ENCODE measurements around the gene EGFL8.

GRCh38 chr6:32128751-32129296 is 35.6 kb upstream of the EGFL8 start:
- TF ChIP-seq CTCF (IDR thresholded peaks at IDR 0.05) (no peak), POLR2A (IDR thresholded peaks at IDR 0.05) (no peak)

Data from tibial nerve (tissue), 3 donors.